Lung (tissue), 16 donors: ENCODE measurements around the gene KRT24. TPM values are rescaled to one million over a fixed set of nuclear protein-coding genes. Genes with fewer than 3 reads are reported as not detected.
"Not testable (repeated sequence)": the region's sequence is repeated elsewhere in the genome, so short reads cannot be mapped to it uniquely, and the experiment has no call there.

Source experiments
- ATAC-seq: fragments of 200-7000 bp; cut with Tn5 transposase; one replicate; pipeline ENCODE4 v1.9.1; 2020; ENCODE audit warnings: moderate number of reproducible peaks; ENCODE audit not compliant: insufficient read depth, low FRiP score
- DNase-seq, 3 donors: peaks; one replicate each; pipeline ENCODE4 v3.0.0-alpha.2; 2013 to 2017
- H3K27ac ChIP-seq, 2 donors: one replicate each; pipeline ENCODE4 v1.5.1; 2013; ENCODE audit warnings: mild to moderate bottlenecking in 2 of 2, moderate library complexity in 2 of 2, control low read depth in 1 of 2, inconsistent platforms in 1 of 2, low read depth in 1 of 2, low read length in 1 of 2
- H3K27me3 ChIP-seq, 3 donors: one replicate each; pipeline ENCODE4 v1.5.1; 2013; ENCODE audit warnings: low read length in 2 of 3; ENCODE audit not compliant: control insufficient read depth in 3 of 3, insufficient read depth in 3 of 3
- H3K36me3 ChIP-seq, 4 donors: one replicate each; pipeline ENCODE4 v1.5.1; 2013; ENCODE audit warnings: low read length in 4 of 4, mild to moderate bottlenecking in 1 of 4, moderate library complexity in 1 of 4; ENCODE audit not compliant: control insufficient read depth in 4 of 4, insufficient read depth in 4 of 4
- H3K4me1 ChIP-seq, 5 donors: one replicate each; pipeline ENCODE4 v1.5.1; 2013; ENCODE audit warnings: low read length in 5 of 5, mild to moderate bottlenecking in 2 of 5, moderate library complexity in 1 of 5; ENCODE audit not compliant: control insufficient read depth in 5 of 5, insufficient read depth in 5 of 5
- H3K4me3 ChIP-seq: one replicate; pipeline ENCODE4 v1.5.1; 2013; ENCODE audit warnings: mild to moderate bottlenecking, control low read depth, moderate library complexity
- H3K9ac ChIP-seq, 2 donors: one replicate each; pipeline ENCODE4 v1.5.1; 2013; ENCODE audit warnings: low read length in 2 of 2, control low read depth in 1 of 2; ENCODE audit not compliant: insufficient read depth in 1 of 2
- H3K9me3 ChIP-seq, 4 donors: one replicate each; pipeline ENCODE4 v1.5.1; 2013; ENCODE audit warnings: low read length in 3 of 4, mild to moderate bottlenecking in 1 of 4, moderate library complexity in 1 of 4; ENCODE audit not compliant: control insufficient read depth in 4 of 4, insufficient read depth in 3 of 4
- WGBS, 2 donors: extraction: QIAGEN DNeasy Blood & Tissue Kit; methylation state at CpG; one replicate each; pipeline ENCODE4 v1.1.7; 2013; 5-methylcytosine and 5-hydroxymethylcytosine counted together
- long read RNA-seq, 5 donors: transcript quantifications; one replicate each; lab custom pipeline, GENCODE V29; 2026
- polyA plus RNA-seq, 2 donors: library from polyadenylated mRNA; stranded (reverse); fragments of 200-250 nt; gene quantifications; one replicate each; pipeline ENCODE4 v1.2.1, GENCODE V29; 2013
- total RNA-seq, 2 donors: library from RNA; depleted of rRNA in 1 of 2; stranded (reverse); fragments of >200 nt in 1 of 2; gene quantifications; one replicate each; pipeline ENCODE4 v1.2.1, GENCODE V29; 2014 to 2021
- TF ChIP-seq, protein P1 (sequence below): IDR thresholded peaks from 2 replicates; pipeline ENCODE4 v1.5.1; 2012; ENCODE audit warnings: mild to moderate bottlenecking; ENCODE audit errors: control extremely low read depth, extremely low read depth
- donor health status: control.
- donor health status: control.
- donor health status: Bipolar disorder and iron deficiency.
- donor health status: healthy.
- donor health status: DM: yes; HTN: yes; CAD: no.

Gene KRT24
- total RNA-seq: not detected
- polyA plus RNA-seq: under 1 TPM; 0.05 to 0.08 TPM
- long read RNA-seq, donor 1: 0 reads
- long read RNA-seq, donor 2: 0 reads
- long read RNA-seq, donor 3: 0 reads
- long read RNA-seq, donor 4: 0 reads
- long read RNA-seq, donor 5: 0 reads

DNA sequence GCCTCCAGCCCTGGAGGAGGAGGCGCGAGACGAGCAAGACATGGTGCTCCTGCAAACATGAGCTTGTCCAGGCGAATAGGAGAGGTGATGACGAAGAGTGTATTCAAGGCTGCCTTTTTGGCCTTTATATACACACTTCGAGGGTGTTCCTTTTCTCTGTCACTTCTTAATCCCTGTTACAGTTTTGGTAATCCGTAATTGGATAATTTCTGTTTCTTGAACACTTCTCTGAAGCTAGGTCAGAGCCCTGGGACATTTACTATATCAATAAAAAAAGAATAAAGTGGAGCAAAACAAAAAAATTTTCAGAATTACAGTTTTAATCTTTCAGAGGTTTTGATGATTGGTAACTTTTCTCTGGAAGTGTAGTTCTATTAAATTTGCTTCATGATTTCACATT lies at the start of gene KRT24:
KRT24 (minus strand) TSS at position 101 of the 400 bp plus-strand sequence; CDS start at position 42, 59 bp downstream.
- no peak within 1 kb of the TSS for H3K27ac ChIP-seq
- no peak within 1 kb of the TSS for H3K4me3 ChIP-seq
- H3K9me3 ChIP-seq: no peaks in the 10 kb centered on the region
- H3K36me3 ChIP-seq: no peaks in the 10 kb centered on the region
- TF ChIP-seq, protein P1, sequence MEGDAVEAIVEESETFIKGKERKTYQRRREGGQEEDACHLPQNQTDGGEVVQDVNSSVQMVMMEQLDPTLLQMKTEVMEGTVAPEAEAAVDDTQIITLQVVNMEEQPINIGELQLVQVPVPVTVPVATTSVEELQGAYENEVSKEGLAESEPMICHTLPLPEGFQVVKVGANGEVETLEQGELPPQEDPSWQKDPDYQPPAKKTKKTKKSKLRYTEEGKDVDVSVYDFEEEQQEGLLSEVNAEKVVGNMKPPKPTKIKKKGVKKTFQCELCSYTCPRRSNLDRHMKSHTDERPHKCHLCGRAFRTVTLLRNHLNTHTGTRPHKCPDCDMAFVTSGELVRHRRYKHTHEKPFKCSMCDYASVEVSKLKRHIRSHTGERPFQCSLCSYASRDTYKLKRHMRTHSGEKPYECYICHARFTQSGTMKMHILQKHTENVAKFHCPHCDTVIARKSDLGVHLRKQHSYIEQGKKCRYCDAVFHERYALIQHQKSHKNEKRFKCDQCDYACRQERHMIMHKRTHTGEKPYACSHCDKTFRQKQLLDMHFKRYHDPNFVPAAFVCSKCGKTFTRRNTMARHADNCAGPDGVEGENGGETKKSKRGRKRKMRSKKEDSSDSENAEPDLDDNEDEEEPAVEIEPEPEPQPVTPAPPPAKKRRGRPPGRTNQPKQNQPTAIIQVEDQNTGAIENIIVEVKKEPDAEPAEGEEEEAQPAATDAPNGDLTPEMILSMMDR: no peak
- H3K27me3 ChIP-seq: peaks cover 0 to 3% (median 2%) of the 10 kb centered on the region in 3 donors
- DNase-seq (no peak), ATAC-seq (no peak)
- peaks cover 0 to 10% (median 5%) of the 10 kb centered on the region in 5 donors for H3K4me1 ChIP-seq
- WGBS, 2 donors: 86 to 87% methylated on average over 7 of the region's 7 CpGs
- no peak within 1 kb of the TSS for H3K9ac ChIP-seq

DNA sequence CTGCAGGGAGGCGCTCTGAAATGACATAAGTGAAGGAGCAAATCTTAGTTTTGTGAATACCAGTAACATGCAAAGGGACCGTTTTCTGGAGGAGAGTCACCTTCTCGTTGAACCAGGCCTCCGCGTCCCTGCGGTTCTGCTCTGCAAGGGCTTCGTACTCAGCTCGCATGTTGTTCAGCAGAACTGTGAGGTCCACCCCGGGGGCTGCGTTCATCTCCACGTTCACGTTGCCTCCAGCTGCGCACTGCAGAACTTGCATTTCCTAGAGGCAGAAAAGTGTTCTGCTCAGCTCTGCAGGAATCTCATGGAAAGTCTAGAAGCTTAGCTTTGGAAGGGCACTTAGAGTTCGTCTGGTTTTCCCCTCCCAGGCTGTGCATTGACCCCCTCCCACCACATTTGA lies 47.5 kb upstream of the KRT24 start:
- Histone ChIP-seq H3K4me1 (no peaks in the 10 kb centered on the region), H3K27me3 (peaks cover 0 to 3% (median 0%) of the 10 kb centered on the region in 3 donors), H3K9ac (no peak overlapping the region), H3K36me3 (no peaks in the 10 kb centered on the region), H3K27ac (no peak overlapping the region), H3K9me3 (peaks cover 0 to 2% (median 0%) of the 10 kb centered on the region in 4 donors), H3K4me3 (no peak overlapping the region)
- TF ChIP-seq, protein P1: no peak
- ATAC-seq (no peak), DNase-seq (no peak)
- 86% methylated on average over 14 of the region's 14 CpGs for WGBS, 2 donors

DNA sequence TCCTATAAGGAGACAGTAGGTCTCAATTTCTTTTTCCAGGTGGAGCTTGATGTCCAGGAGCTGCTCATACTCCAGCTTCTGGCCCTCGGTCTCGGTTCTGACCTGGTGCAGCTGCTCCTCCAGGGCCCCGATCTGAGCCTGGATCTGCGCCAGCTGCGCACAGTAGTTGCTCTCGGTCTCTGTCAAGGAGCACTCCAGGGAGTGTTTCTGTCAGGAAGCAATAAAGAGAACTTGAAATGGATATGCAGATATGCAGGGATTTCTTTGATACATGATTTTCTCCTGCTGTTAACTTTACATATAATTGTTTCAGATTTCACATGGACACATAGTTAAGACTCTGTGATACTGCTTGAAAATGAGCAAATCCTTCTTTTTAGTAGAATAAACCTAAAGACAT lies 46.8 kb upstream of the KRT24 start:
- no peaks in the 10 kb centered on the region for H3K36me3 ChIP-seq
- H3K27me3 ChIP-seq: peaks cover 0 to 3% (median 0%) of the 10 kb centered on the region in 3 donors
- H3K9ac ChIP-seq: no peak overlapping the region
- TF ChIP-seq, protein P1: no peak
- H3K9me3 ChIP-seq: peaks cover 0 to 2% (median 0%) of the 10 kb centered on the region in 4 donors
- DNase-seq (no peak), ATAC-seq (no peak)
- H3K4me1 ChIP-seq: no peaks in the 10 kb centered on the region
- H3K4me3 ChIP-seq: no peak overlapping the region
- no peak overlapping the region for H3K27ac ChIP-seq
- 87 to 90% methylated on average over 6 of the region's 6 CpGs for WGBS, 2 donors

DNA sequence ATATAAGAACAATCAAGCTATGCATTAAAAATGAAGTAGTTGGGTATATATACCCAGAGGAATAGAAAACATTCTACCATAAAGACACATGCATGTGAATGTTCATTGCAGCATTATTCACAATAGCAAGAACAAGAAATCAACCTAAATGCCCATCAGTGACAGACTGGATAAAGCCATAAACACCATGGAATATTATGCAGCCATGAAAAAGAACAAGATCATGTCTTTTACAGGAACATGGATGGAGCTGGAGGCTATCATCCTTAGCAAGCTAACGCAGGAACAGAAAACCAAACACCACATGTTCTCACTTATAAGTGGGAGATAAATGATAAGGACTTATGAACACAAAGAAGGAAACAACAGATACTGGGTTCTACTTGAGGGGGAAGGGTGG lies 45.1 kb upstream of the KRT24 start:
- DNase-seq, ATAC-seq, H3K9me3 ChIP-seq, H3K36me3 ChIP-seq, H3K4me1 ChIP-seq, H3K27ac ChIP-seq, H3K9ac ChIP-seq, H3K27me3 ChIP-seq, H3K4me3 ChIP-seq: not testable (repeated sequence)
- 77 to 86% methylated on average over 1 of the region's 1 CpG for WGBS, 2 donors
